Measurements from ENCODE around the gene MSRB1. TPM values are rescaled to one million over a fixed set of nuclear protein-coding genes. Genes with fewer than 3 reads are reported as not detected.

MSRB1 gene
- total RNA-seq, 2 donors from 2014 or later = 24.3 to 24.7 TPM

GRCh38 chr16:1982991-1983543, 40.1 kb upstream of the MSRB1 start:
- ATAC-seq (no peak), DNase-seq (ENCODE audit: low spot score) (no peak)
- Mint-ChIP-seq H3K9me3 (no peaks in the 10 kb centered on the region), H3K36me3 (no peaks in the 10 kb centered on the region), H3K4me3 (peak overlapping the region; percentile 75), H3K27ac (peak overlapping the region in 1 of 2 donors; percentile 47), H3K4me1 (ENCODE audit: low read depth in 2 of 2) (peaks cover 0 to 18% of the 10 kb centered on the region in 2 donors), H3K27me3 (peaks cover 0 to 10% of the 10 kb centered on the region in 2 donors)

DNA sequence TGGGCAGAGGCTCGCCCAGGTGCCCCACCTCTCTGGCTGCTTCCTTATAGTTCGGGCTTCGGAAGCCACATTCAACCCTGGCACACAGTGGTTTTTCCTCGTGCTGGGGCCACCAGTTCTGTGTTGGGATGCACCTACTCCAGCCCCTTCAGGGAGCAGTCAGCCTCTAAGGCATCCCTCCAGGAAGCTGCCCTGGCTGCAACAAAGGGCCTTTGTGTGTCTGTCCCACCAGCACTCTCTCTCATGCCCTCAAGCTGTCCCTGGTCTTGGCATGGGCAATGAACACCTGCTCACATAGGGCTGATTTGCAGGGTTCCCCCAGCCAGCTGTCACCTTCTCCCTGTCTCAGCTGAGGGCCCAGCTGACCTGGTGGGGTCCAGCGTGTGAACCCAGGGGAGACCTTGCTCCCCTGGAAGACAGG, 39.0 kb upstream of the MSRB1 start:
- H3K4me3 Mint-ChIP-seq = peak overlapping the region; percentile 75
- H3K27me3 Mint-ChIP-seq = peaks cover 0 to 10% of the 10 kb centered on the region in 2 donors
- ATAC-seq = no peak

DNA sequence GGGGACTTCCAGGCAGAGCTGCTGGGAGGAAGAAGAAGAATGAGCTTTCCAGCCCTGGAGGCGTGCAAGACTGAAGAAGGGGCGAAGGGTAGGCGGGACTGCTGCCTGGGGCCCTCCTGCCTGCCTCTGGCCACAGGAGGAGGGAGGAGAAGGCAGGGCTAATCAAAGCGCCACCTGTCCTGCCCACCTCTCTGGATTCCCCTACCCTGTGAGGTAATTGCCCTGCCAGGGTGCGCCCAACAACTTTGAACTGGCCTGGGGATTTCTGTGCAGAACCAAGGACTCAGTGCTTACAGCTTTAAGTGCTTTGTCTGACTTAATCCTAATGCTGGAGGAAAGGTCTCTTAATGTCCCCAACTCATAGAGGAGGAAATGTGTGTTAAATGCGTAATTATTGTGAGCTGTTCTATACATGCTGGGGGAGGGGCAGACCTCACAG, 38.4 kb upstream of the MSRB1 start, which contains the start of gene NOXO1:
TSS of gene NOXO1 (minus strand) at position 72 of the 439 bp plus-strand sequence. CDS start 290 bp downstream, outside the sequence.
- Mint-ChIP-seq H3K9me3 (no peaks in the 10 kb centered on the region), H3K36me3 (no peaks in the 10 kb centered on the region), H3K27ac (no peak within 1 kb of the TSS), H3K4me1 (ENCODE audit: low read depth in 2 of 2) (peaks cover 0 to 16% of the 10 kb centered on the region in 2 donors), H3K27me3 (peaks cover 0 to 10% of the 10 kb centered on the region in 2 donors), H3K4me3 (peak within 1 kb of the TSS; percentile 75)
- ATAC-seq = no peak
- DNase-seq (ENCODE audit: low spot score) = no peak

More for the DNA sequence above, 39.0 kb upstream of the MSRB1 start:
- H3K9me3 Mint-ChIP-seq = no peaks in the 10 kb centered on the region
- peaks cover 0 to 18% of the 10 kb centered on the region in 2 donors for H3K4me1 Mint-ChIP-seq (ENCODE audit: low read depth in 2 of 2)
- DNase-seq (ENCODE audit: low spot score) = no peak
- H3K27ac Mint-ChIP-seq = no peak overlapping the region
- no peaks in the 10 kb centered on the region for H3K36me3 Mint-ChIP-seq

DNA sequence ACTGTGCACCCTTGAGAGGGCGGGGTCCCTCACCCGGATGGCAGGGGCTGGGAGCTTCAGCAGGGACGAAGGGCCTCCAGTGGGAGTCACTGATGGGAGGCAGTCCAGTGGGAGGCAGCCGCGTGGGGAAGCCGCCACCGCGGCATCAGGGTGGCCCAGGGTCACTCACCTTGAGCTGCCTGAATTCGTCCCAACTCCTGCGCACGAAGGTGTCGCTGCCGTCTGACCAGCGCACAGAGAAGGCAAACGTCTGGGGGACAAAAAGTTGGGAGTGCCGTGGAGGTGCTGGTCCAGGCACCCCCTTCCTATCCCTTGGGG, 37.7 kb upstream of the MSRB1 start:
- Mint-ChIP-seq H3K4me3 (no peak overlapping the region), H3K4me1 (ENCODE audit: low read depth in 2 of 2) (peaks cover 0 to 13% of the 10 kb centered on the region in 2 donors), H3K36me3 (no peaks in the 10 kb centered on the region), H3K27ac (no peak overlapping the region), H3K27me3 (peaks cover 0 to 10% of the 10 kb centered on the region in 2 donors), H3K9me3 (no peaks in the 10 kb centered on the region)
- ATAC-seq = no peak
- no peak for DNase-seq (ENCODE audit: low spot score)

DNA sequence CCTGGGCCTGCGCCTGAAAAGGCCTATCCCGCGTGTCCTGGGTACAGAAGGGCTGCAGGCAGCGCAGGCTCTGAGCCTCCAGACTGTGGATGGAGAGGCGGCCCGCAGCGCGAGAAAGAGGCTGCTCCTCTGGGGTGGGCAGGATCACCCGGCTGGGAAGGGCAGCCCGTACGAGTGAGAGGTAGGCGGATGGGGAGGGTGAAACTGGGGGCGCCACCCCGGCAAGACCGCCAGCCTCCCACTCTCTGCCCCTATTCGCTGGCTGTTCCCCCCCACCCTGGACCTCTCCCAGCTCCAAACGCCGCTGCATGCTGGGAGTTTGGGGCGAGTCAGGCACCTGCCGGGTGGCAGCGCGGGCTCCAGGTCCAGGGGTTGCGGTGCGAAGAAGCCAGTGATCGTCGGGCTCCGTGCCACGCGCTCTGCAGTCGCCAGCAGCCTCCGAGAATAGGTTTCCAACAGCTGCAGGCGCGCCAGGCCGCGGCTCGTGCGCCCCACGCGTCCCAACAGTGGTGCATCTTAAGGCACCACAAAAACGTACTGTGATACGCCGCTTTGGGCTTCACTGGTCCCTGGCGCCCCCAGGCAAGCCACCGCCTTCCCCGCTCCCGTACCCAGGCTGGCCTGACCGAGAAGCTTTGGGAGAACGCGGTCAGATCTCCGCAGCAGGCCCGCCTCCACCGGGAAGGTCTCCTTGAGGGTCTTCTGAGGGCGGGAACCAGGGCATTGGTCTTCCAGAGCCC, 37.2 kb upstream of the MSRB1 start:
- ATAC-seq (no peak), DNase-seq (ENCODE audit: low spot score) (no peak)
- no peak overlapping the region for H3K4me3 Mint-ChIP-seq
- H3K27ac Mint-ChIP-seq = no peak overlapping the region
- H3K27me3 Mint-ChIP-seq = peaks cover 0 to 10% of the 10 kb centered on the region in 2 donors
- peaks cover 0 to 13% of the 10 kb centered on the region in 2 donors for H3K4me1 Mint-ChIP-seq (ENCODE audit: low read depth in 2 of 2)
- no peaks in the 10 kb centered on the region for H3K36me3 Mint-ChIP-seq
- H3K9me3 Mint-ChIP-seq = no peaks in the 10 kb centered on the region

DNA sequence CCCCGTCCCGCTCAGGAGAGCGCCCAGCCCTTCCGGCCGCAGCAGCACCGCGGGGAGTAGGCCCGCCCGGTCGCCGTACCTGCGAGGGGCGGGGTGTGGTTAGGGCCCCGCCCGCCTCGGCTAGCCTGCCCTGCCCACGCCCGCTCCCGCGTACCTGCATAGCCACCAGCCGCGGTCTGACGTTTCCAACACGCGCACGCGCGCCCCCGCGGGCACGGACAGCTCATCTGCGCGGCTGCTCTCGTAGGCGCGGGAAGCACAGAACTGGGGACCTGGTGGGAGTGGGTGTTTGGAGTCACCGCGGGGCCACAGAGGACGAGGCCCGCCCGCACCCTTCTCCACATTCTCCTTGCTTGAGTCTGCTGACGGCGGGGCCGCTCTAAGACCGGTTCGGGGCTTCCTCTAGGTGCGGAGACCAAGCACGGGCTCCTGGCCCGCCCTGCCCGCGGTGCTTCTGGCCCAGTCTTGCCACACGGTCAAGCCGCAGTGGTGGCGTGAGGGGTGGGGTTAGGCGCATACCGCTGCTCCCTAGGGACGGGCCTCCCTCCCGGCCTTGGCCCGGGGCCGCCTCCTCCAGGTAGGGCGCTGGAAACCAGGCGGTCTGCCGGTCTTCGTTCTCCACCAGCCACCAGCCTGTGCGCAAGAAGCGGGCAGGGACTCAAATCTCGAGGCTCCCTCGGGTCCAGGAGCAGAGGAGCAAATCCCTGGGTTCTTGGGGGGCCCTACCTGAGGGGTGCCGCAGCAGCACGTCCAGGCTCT, 36.5 kb upstream of the MSRB1 start:
- Mint-ChIP-seq H3K27ac (no peak overlapping the region), H3K36me3 (no peaks in the 10 kb centered on the region), H3K4me3 (no peak overlapping the region), H3K27me3 (peaks cover 0 to 10% of the 10 kb centered on the region in 2 donors), H3K4me1 (ENCODE audit: low read depth in 2 of 2) (peaks cover 0 to 9% of the 10 kb centered on the region in 2 donors), H3K9me3 (no peaks in the 10 kb centered on the region)
- DNase-seq (ENCODE audit: low spot score) = no peak
- ATAC-seq = no peak

- DNase-seq (ENCODE audit: low spot score) (no peak), ATAC-seq (no peak)
- Mint-ChIP-seq H3K36me3 (no peaks in the 10 kb centered on the region), H3K4me3 (no peak overlapping the region), H3K4me1 (ENCODE audit: low read depth in 2 of 2) (peaks cover 0 to 9% of the 10 kb centered on the region in 2 donors), H3K27ac (no peak overlapping the region), H3K27me3 (peaks cover 0 to 10% of the 10 kb centered on the region in 2 donors), H3K9me3 (no peaks in the 10 kb centered on the region)
Measured at GRCh38 chr16:1978476-1979120, 35.6 kb upstream of the MSRB1 start.

GRCh38 chr16:1977875-1978268, 34.9 kb upstream of the MSRB1 start:
- DNase-seq (ENCODE audit: low spot score) (no peak), ATAC-seq (no peak)
- Mint-ChIP-seq H3K4me3 (no peak overlapping the region), H3K27me3 (peaks cover 0 to 6% of the 10 kb centered on the region in 2 donors), H3K36me3 (no peaks in the 10 kb centered on the region), H3K27ac (no peak overlapping the region), H3K9me3 (no peaks in the 10 kb centered on the region), H3K4me1 (ENCODE audit: low read depth in 2 of 2) (peaks cover 4 to 8% of the 10 kb centered on the region in 2 donors)

GRCh38 chr16:1976951-1977874, 34.2 kb upstream of the MSRB1 start:
- no peak for ATAC-seq
- H3K27me3 Mint-ChIP-seq = peaks cover 0 to 4% of the 10 kb centered on the region in 2 donors
- H3K27ac Mint-ChIP-seq = no peak overlapping the region
- H3K36me3 Mint-ChIP-seq = no peaks in the 10 kb centered on the region
- no peak overlapping the region for H3K4me3 Mint-ChIP-seq
- DNase-seq (ENCODE audit: low spot score) = no peak
- peaks cover 5 to 8% of the 10 kb centered on the region in 2 donors for H3K4me1 Mint-ChIP-seq (ENCODE audit: low read depth in 2 of 2)
- H3K9me3 Mint-ChIP-seq = no peaks in the 10 kb centered on the region

GRCh38 chr16:1976216-1976520, 33.2 kb upstream of the MSRB1 start:
- Mint-ChIP-seq H3K4me1 (ENCODE audit: low read depth in 2 of 2) (peaks cover 14 to 15% of the 10 kb centered on the region in 2 donors), H3K27me3 (peaks cover 0 to 2% of the 10 kb centered on the region in 2 donors), H3K9me3 (no peaks in the 10 kb centered on the region), H3K4me3 (no peak overlapping the region), H3K27ac (no peak overlapping the region), H3K36me3 (no peaks in the 10 kb centered on the region)
- ATAC-seq (no peak), DNase-seq (ENCODE audit: low spot score) (no peak)

DNA sequence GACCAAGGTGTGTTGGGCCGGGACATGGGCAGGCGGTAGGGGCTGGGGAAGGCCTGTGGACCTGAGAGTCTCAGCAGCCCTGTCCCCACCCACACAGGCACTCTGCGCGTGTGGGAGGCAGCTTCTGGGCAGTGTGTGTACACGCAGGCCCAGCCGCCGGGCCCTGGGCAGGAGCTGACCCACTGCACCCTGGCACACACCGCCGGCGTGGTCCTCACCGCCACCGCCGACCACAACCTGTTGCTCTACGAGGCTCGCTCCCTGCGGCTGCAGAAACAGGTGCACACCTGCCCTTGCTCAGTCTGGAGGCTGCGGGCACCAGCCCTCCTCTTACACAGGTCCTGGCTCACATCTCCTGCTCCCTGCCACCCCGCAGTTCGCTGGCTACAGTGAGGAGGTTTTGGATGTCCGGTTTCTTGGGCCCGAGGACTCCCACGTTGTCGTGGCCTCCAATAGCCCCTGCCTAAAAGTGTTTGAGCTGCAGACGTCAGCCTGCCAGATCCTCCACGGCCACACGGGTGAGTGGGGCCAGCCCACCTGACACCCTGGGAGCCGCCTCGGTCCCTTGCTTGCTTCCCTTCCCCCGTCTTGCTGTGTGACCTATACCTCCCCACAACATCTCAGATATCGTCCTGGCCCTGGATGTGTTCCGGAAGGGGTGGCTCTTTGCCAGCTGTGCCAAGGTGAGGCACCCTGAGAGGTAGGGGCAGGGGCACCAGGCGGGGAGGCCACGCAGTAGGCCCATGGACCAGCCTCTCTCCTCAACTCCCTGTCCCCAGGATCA, 32.6 kb upstream of the MSRB1 start:
- Mint-ChIP-seq H3K27me3 (peaks cover 0 to 2% of the 10 kb centered on the region in 2 donors), H3K27ac (no peak overlapping the region), H3K36me3 (no peaks in the 10 kb centered on the region), H3K9me3 (no peaks in the 10 kb centered on the region), H3K4me3 (no peak overlapping the region), H3K4me1 (ENCODE audit: low read depth in 2 of 2) (peaks cover 18 to 21% of the 10 kb centered on the region in 2 donors)
- DNase-seq (ENCODE audit: low spot score) = no peak
- ATAC-seq = no peak
